Fibroblast of villous mesenchyme (primary cell): ENCODE data around the gene RTP1. TPM values are rescaled to one million over a fixed set of nuclear protein-coding genes. Genes with fewer than 3 reads are reported as not detected.

Experiments used
- DNase-seq: peaks from one replicate; pipeline ENCODE4 v3.0.0-alpha.2; 2010; ENCODE audit warnings: low read depth
- H3K4me3 ChIP-seq: 2 replicates; pipeline ENCODE4 v1.5.1; 2011; ENCODE audit warnings: low read depth, mild to moderate bottlenecking, low read length
- CTCF ChIP-seq: IDR thresholded peaks from 2 replicates; pipeline ENCODE4 v1.5.1; 2012; ENCODE audit warnings: low read depth, mild to moderate bottlenecking, low read length; ENCODE audit not compliant: insufficient read depth
- total RNA-seq: library from RNA; depleted of rRNA; stranded (reverse); fragments of >200 nt; gene quantifications from 2 replicates; pipeline ENCODE4 v1.2.3, GENCODE V29; 2012

Gene RTP1
- total RNA-seq, 1 donor, result not detected

GRCh38 chr3:187209491-187209890 is 12.2 kb downstream of the RTP1 start:
- H3K4me3 ChIP-seq, result no peak overlapping the region
- DNase-seq, result no peak
- TF ChIP-seq CTCF, result no peak

GRCh38 chr3:187210091-187210490 is 12.8 kb downstream of the RTP1 start:
- no peak for DNase-seq
- TF ChIP-seq CTCF, result no peak
- H3K4me3 ChIP-seq, result no peak overlapping the region

- no peak for TF ChIP-seq CTCF
- no peak overlapping the region for H3K4me3 ChIP-seq
- DNase-seq, result no peak
Measured at GRCh38 chr3:187210545-187211327, 13.4 kb downstream of the RTP1 start.

- H3K4me3 ChIP-seq, result no peak overlapping the region
- DNase-seq, result no peak
- no peak for TF ChIP-seq CTCF
Measured at GRCh38 chr3:187211532-187212195, 14.4 kb downstream of the RTP1 start.

- TF ChIP-seq CTCF, result no peak
- DNase-seq, result no peak
Measured at GRCh38 chr3:187212196-187212545, 14.9 kb downstream of the RTP1 start.

GRCh38 chr3:187212705-187213104 is 15.4 kb downstream of the RTP1 start:
- TF ChIP-seq CTCF, result no peak
- no peak overlapping the region for H3K4me3 ChIP-seq
- no peak for DNase-seq

More at GRCh38 chr3:187212196-187212545, 14.9 kb downstream of the RTP1 start:
- no peak overlapping the region for H3K4me3 ChIP-seq
